DOHH2 (cell line): ENCODE measurements around the gene HIC2.

ENCODE experiments used
- H3F3A ChIP-seq: fragments of 200-600 bp; sonication (generic), shearing (Covaris generic); 2 replicates; pipeline ENCODE4 v1.6.0; 2016; ENCODE audit warnings: antibody characterized with exemption, mild to moderate bottlenecking; ENCODE audit not compliant: control insufficient read depth, insufficient read depth
- H3K27ac ChIP-seq: fragments of 200-600 bp; sonication (generic); 2 replicates; pipeline ENCODE4 v1.5.1; 2014; ENCODE audit warnings: low read depth, mild to moderate bottlenecking, low read length, moderate library complexity
- H3K27me3 ChIP-seq: fragments of 200-600 bp; sonication (generic); 2 replicates; pipeline ENCODE4 v1.6.1; 2014; ENCODE audit warnings: mild to moderate bottlenecking, low read length, mixed read lengths; ENCODE audit not compliant: control insufficient read depth
- H3K36me3 ChIP-seq: fragments of 200-600 bp; sonication (generic); 2 replicates; pipeline ENCODE4 v1.6.1; 2014; ENCODE audit warnings: mild to moderate bottlenecking, low read length, moderate library complexity, mixed read lengths; ENCODE audit not compliant: control insufficient read depth
- H3K4me1 ChIP-seq: fragments of 200-600 bp; sonication (generic); 2 replicates; pipeline ENCODE4 v1.6.1; 2014; ENCODE audit warnings: mild to moderate bottlenecking, low read length, mixed read lengths; ENCODE audit not compliant: control insufficient read depth
- H3K4me2 ChIP-seq: fragments of 200-600 bp; sonication (generic); 2 replicates; pipeline ENCODE4 v1.6.0; 2014; ENCODE audit warnings: mild to moderate bottlenecking, low read length, moderate library complexity
- H3K4me3 ChIP-seq: fragments of 200-600 bp; sonication (generic); 2 replicates; pipeline ENCODE4 v1.5.1; 2014; ENCODE audit warnings: mild to moderate bottlenecking, low read length, mixed read lengths
- H3K79me2 ChIP-seq: fragments of 200-600 bp; sonication (generic); 2 replicates; pipeline ENCODE4 v1.6.1; 2014; ENCODE audit warnings: mild to moderate bottlenecking, low read length, mixed read lengths; ENCODE audit not compliant: control insufficient read depth
- H3K9me2 ChIP-seq: fragments of 200-600 bp; sonication (generic); replicated peaks from 2 replicates; pipeline ENCODE4 v1.6.1; 2014; ENCODE audit warnings: mild to moderate bottlenecking, low read length, mixed read lengths; ENCODE audit not compliant: control insufficient read depth
- H3K9me3 ChIP-seq: fragments of 200-600 bp; sonication (generic); 2 replicates; pipeline ENCODE4 v1.6.1; 2014; ENCODE audit warnings: antibody characterized with exemption, low read length, mixed read lengths; ENCODE audit not compliant: control insufficient read depth, insufficient read depth
- H4K20me1 ChIP-seq: fragments of 200-600 bp; sonication (generic); 2 replicates; pipeline ENCODE4 v1.6.0; 2014; ENCODE audit warnings: low read depth, mild to moderate bottlenecking, antibody characterized with exemption, low read length, moderate library complexity; ENCODE audit not compliant: control insufficient read depth, insufficient read depth
- CTCF ChIP-seq: fragments of 200-600 bp; sonication (generic); IDR thresholded peaks from one replicate; pipeline ENCODE4 v1.5.1; 2014; ENCODE audit warnings: antibody characterized with exemption, mild to moderate bottlenecking, low read depth, low read length; ENCODE audit not compliant: poor library complexity, severe bottlenecking
- EZH2phosphoT487 ChIP-seq: fragments of 200-600 bp; sonication (generic); IDR thresholded peaks from 2 replicates; pipeline ENCODE4 v1.6.1; 2017; ENCODE audit warnings: borderline replicate concordance, mild to moderate bottlenecking, antibody characterized with exemption, low read length, moderate library complexity, mixed read lengths

The HIC2 gene

GRCh38 chr22:21449531-21450319 is 32.6 kb downstream of the HIC2 start:
- Histone ChIP-seq H3K36me3 (peaks cover 9% of the 10 kb centered on the region; the same call in 1 of the 2 replicates), H4K20me1 (no peaks in the 10 kb centered on the region)
- no peak for TF ChIP-seq EZH2phosphoT487

DNA sequence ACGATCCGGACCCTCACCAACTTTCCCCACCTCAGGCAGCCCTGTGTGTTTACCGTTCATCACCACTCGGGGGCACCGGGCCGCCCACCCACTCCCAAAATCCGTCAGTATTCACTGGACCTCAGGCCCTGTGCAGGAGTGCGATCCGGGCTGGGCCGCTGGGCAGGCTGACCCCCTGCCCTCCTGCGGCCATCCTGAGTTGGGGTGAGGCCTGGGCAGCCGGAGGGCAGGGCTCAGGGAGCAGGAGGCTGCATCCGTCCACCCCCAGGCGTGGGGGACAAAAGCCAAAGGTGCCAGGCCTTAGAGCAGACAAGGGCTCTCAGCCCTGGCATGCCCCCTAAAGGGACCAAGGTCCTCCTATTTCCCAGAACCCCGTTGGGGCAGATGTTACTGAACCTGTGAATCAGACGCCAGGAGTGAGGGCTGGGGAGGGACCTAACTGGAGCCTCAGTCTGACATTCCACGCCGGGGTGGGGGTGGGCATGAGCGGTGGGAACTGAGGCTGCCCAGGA is 33.2 kb downstream of the HIC2 start:
- H3K4me2 ChIP-seq = no peak overlapping the region
- H3K9me3 ChIP-seq = no peaks in the 10 kb centered on the region
- H4K20me1 ChIP-seq = no peaks in the 10 kb centered on the region
- H3K9me2 ChIP-seq = no peaks in the 10 kb centered on the region
- H3K79me2 ChIP-seq = no peaks in the 10 kb centered on the region
- H3K27ac ChIP-seq = no peak overlapping the region
- peaks cover 9% of the 10 kb centered on the region; the same call in 1 of the 2 replicates for H3K36me3 ChIP-seq
- no peaks in the 10 kb centered on the region for H3F3A ChIP-seq
- no peaks in the 10 kb centered on the region for H3K4me1 ChIP-seq
- H3K27me3 ChIP-seq = no peaks in the 10 kb centered on the region
- TF ChIP-seq EZH2phosphoT487 = no peak
- no peak for TF ChIP-seq CTCF
- H3K4me3 ChIP-seq = no peak overlapping the region

More at GRCh38 chr22:21449531-21450319, 32.6 kb downstream of the HIC2 start:
- H3K4me3 ChIP-seq = no peak overlapping the region
- no peak overlapping the region for H3K27ac ChIP-seq
- H3K9me3 ChIP-seq = no peaks in the 10 kb centered on the region
- no peak overlapping the region for H3K4me2 ChIP-seq
- no peaks in the 10 kb centered on the region for H3F3A ChIP-seq
- no peaks in the 10 kb centered on the region for H3K27me3 ChIP-seq
- no peaks in the 10 kb centered on the region for H3K9me2 ChIP-seq
- H3K4me1 ChIP-seq = no peaks in the 10 kb centered on the region
- H3K79me2 ChIP-seq = no peaks in the 10 kb centered on the region

DNA sequence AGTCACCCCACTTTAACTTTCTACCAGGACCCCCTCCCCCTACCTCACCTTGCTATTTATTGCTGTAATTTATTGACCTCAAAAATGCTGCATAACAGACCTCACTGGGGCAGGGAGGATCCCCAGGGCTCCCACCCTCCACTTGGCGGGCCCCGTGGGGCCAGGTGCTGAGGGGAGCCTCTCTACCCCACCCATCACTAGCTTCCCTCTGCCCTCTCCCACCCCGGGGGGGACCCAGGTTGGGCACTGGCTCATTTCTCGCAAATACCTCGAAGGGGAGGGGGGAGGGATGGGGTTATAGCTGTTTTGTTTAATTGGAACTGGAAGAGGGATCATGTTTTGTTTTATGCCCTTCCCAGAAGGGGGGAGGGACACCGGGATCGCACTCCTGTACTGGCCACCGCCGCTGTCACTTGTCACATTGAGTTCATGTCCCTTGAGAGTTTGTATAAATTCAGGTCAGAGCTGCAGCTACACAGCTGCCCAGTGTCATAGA is 33.7 kb downstream of the HIC2 start:
- Histone ChIP-seq H3K79me2 (no peaks in the 10 kb centered on the region), H3K9me2 (no peaks in the 10 kb centered on the region), H3K4me2 (no peak overlapping the region), H3K9me3 (no peaks in the 10 kb centered on the region), H3K4me1 (no peaks in the 10 kb centered on the region), H3K27me3 (no peaks in the 10 kb centered on the region), H3K27ac (no peak overlapping the region), H3K4me3 (no peak overlapping the region), H3F3A (no peaks in the 10 kb centered on the region), H4K20me1 (no peaks in the 10 kb centered on the region), H3K36me3 (peaks cover 7% of the 10 kb centered on the region; the same call in 1 of the 2 replicates)
- TF ChIP-seq EZH2phosphoT487 = no peak
- TF ChIP-seq CTCF = no peak
